ENCODE results near the gene MEAF6. TPM values are rescaled to one million over a fixed set of nuclear protein-coding genes. Genes with fewer than 3 reads are reported as not detected.
"Not testable (repeated sequence)": the region's sequence is repeated elsewhere in the genome, so short reads cannot be mapped to it uniquely, and the experiment has no call there.

The MEAF6 gene
- 100 to 1,000 TPM in 2 of 6 donors, 10 to 100 TPM in 4; 59.9 to 131 (median 75.1) TPM for total RNA-seq

- H3K27ac ChIP-seq, result peak within 1 kb of the TSS; percentile 92 to 95 (median 95)
- TF ChIP-seq EP300 (IDR thresholded peaks at IDR 0.05), result no peak
- TF ChIP-seq POLR2A (IDR thresholded peaks at IDR 0.05), result peak in 3 of 4 donors; percentile 78 to 95 (median 87)
- TF ChIP-seq, protein P1, sequence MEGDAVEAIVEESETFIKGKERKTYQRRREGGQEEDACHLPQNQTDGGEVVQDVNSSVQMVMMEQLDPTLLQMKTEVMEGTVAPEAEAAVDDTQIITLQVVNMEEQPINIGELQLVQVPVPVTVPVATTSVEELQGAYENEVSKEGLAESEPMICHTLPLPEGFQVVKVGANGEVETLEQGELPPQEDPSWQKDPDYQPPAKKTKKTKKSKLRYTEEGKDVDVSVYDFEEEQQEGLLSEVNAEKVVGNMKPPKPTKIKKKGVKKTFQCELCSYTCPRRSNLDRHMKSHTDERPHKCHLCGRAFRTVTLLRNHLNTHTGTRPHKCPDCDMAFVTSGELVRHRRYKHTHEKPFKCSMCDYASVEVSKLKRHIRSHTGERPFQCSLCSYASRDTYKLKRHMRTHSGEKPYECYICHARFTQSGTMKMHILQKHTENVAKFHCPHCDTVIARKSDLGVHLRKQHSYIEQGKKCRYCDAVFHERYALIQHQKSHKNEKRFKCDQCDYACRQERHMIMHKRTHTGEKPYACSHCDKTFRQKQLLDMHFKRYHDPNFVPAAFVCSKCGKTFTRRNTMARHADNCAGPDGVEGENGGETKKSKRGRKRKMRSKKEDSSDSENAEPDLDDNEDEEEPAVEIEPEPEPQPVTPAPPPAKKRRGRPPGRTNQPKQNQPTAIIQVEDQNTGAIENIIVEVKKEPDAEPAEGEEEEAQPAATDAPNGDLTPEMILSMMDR (IDR thresholded peaks at IDR 0.05), result peak; percentile 89 to 97 (median 96)
- peak; percentile 73 to 82 for TF ChIP-seq POLR2AphosphoS5 (IDR thresholded peaks at IDR 0.05)
- ATAC-seq (ENCODE audit: low FRiP score in 2 of 2), result peak; percentile 97 to 100
Measured at GRCh38 chr1:37514350-37515184, at the start of gene MEAF6. TSS of gene MEAF6 (minus strand) at chr1:37514766. CDS start at chr1:37514746, 20 bp downstream.

GRCh38 chr1:37562984-37563383 is 48.4 kb upstream of the MEAF6 start:
- H3K27me3 ChIP-seq, result no peaks in the 10 kb centered on the region
- DNase-seq (no peak), ATAC-seq (ENCODE audit: low FRiP score in 2 of 2) (no peak)
- peaks cover 20 to 63% (median 43%) of the 10 kb centered on the region in 4 donors for H3K36me3 ChIP-seq
- H3K9me3 ChIP-seq, result no peaks in the 10 kb centered on the region
- 83 to 100% methylated on average over 1 of the region's 1 CpG for WGBS, 2 donors
- peaks cover 0 to 4% (median 0%) of the 10 kb centered on the region in 4 donors for H3K4me1 ChIP-seq
- TF ChIP-seq, protein P1 (IDR thresholded peaks at IDR 0.05), result no peak
- no peak for TF ChIP-seq POLR2AphosphoS5 (IDR thresholded peaks at IDR 0.05)
- no peak for TF ChIP-seq EP300 (IDR thresholded peaks at IDR 0.05)
- TF ChIP-seq POLR2A (IDR thresholded peaks at IDR 0.05), result no peak
- H3K27ac ChIP-seq, result no peak overlapping the region
- H3K4me3 ChIP-seq, result no peak overlapping the region

More at GRCh38 chr1:37514350-37515184, at the start of gene MEAF6:
- DNase-seq, result peak; percentile 89 to 98
- peaks cover 0 to 26% (median 5%) of the 10 kb centered on the region in 4 donors for H3K36me3 ChIP-seq
- no peaks in the 10 kb centered on the region for H3K9me3 ChIP-seq
- H3K27me3 ChIP-seq, result no peaks in the 10 kb centered on the region
- H3K4me3 ChIP-seq, result peak within 1 kb of the TSS; percentile 31 to 100 (median 88)
- 0 to 1% methylated on average over 21 to 22 of the region's 100 CpGs for WGBS, 2 donors
- peaks cover 9 to 22% (median 12%) of the 10 kb centered on the region in 4 donors for H3K4me1 ChIP-seq

- peak in 1 of 2 donors; percentile 34 for DNase-seq
- ATAC-seq (ENCODE audit: low FRiP score in 2 of 2), result no peak
- Histone ChIP-seq H3K36me3 (peaks cover 6 to 48% (median 28%) of the 10 kb centered on the region in 4 donors), H3K27me3 (no peaks in the 10 kb centered on the region), H3K27ac (no peak overlapping the region), H3K4me1 (peaks cover 1 to 17% (median 4%) of the 10 kb centered on the region in 4 donors), H3K4me3 (no peak overlapping the region), H3K9me3 (no peaks in the 10 kb centered on the region)
- 90 to 95% methylated on average over 19 to 21 of the region's 21 CpGs for WGBS, 2 donors
- TF ChIP-seq POLR2A (IDR thresholded peaks at IDR 0.05) (no peak), EP300 (IDR thresholded peaks at IDR 0.05) (no peak)
- TF ChIP-seq, protein P1 (IDR thresholded peaks at IDR 0.05), result peak in 5 of 6 experiments; percentile 22 to 38 (median 28)
Measured at GRCh38 chr1:37561133-37562132, 46.9 kb upstream of the MEAF6 start.

GRCh38 chr1:37560401-37561132 is 46.0 kb upstream of the MEAF6 start:
- WGBS, 2 donors, result 76 to 80% methylated on average over 8 to 10 of the region's 10 CpGs

GRCh38 chr1:37559957-37560379 is 45.4 kb upstream of the MEAF6 start:
- peaks cover 6 to 25% (median 10%) of the 10 kb centered on the region in 4 donors for H3K4me1 ChIP-seq
- not testable (repeated sequence) for ATAC-seq (ENCODE audit: low FRiP score in 2 of 2); H3K27me3 ChIP-seq; H3K27ac ChIP-seq; DNase-seq; H3K9me3 ChIP-seq; H3K4me3 ChIP-seq
- peaks cover 0 to 33% (median 13%) of the 10 kb centered on the region in 4 donors for H3K36me3 ChIP-seq
- 77 to 79% methylated on average over 12 of the region's 12 CpGs for WGBS, 2 donors

More at GRCh38 chr1:37560401-37561132, 46.0 kb upstream of the MEAF6 start:
- TF ChIP-seq EP300 (IDR thresholded peaks at IDR 0.05) (no peak), POLR2A (IDR thresholded peaks at IDR 0.05) (no peak), POLR2AphosphoS5 (IDR thresholded peaks at IDR 0.05) (no peak)
- TF ChIP-seq, protein P1 (IDR thresholded peaks at IDR 0.05), result no peak
- no peaks in the 10 kb centered on the region for H3K27me3 ChIP-seq
- peaks cover 0 to 39% (median 19%) of the 10 kb centered on the region in 4 donors for H3K36me3 ChIP-seq
- no peaks in the 10 kb centered on the region for H3K9me3 ChIP-seq
- peaks cover 6 to 25% (median 10%) of the 10 kb centered on the region in 4 donors for H3K4me1 ChIP-seq
- ATAC-seq (ENCODE audit: low FRiP score in 2 of 2) (no peak), DNase-seq (no peak)
- H3K4me3 ChIP-seq, result no peak overlapping the region
- H3K27ac ChIP-seq, result no peak overlapping the region

All from upper lobe of left lung (tissue), 6 donors.